ENCODE results near the gene RUNX3. TPM values are rescaled to one million over a fixed set of nuclear protein-coding genes. Genes with fewer than 3 reads are reported as not detected.

The RUNX3 gene
- total and polyA plus RNA-seq, 7 donors = 0.36 to 18.0 (median 1.2) TPM; not detected in 1

GRCh38 chr1:24870551-24871195, 59.4 kb downstream of the RUNX3 start:
- Histone ChIP-seq H3K9me3 (no peaks in the 10 kb centered on the region), H3K36me3 (no peaks in the 10 kb centered on the region), H3K27ac (no peak overlapping the region), H3K4me1 (no peaks in the 10 kb centered on the region), H3K4me3 (no peak overlapping the region), H3K27me3 (peaks cover 0 to 24% (median 9%) of the 10 kb centered on the region in 3 donors)
- intact Hi-C loops (cut with DNase I) = no loop called here
- WGBS, 2 donors = 40 to 65% methylated on average over 20 of the region's 20 CpGs
- no peak for DNase-seq
- TF ChIP-seq CTCF (IDR thresholded peaks at IDR 0.05) = no peak
- no peak for TF ChIP-seq POLR2AphosphoS5 (IDR thresholded peaks at IDR 0.05)
- no peak for TF ChIP-seq POLR2A (IDR thresholded peaks at IDR 0.05)
- no peak for TF ChIP-seq EP300 (IDR thresholded peaks at IDR 0.05)

GRCh38 chr1:24868016-24868875, 61.8 kb downstream of the RUNX3 start:
- TF ChIP-seq POLR2A (IDR thresholded peaks at IDR 0.05) = no peak
- no peak for TF ChIP-seq CTCF (IDR thresholded peaks at IDR 0.05)
- TF ChIP-seq EP300 (IDR thresholded peaks at IDR 0.05) = no peak
- no peak for TF ChIP-seq POLR2AphosphoS5 (IDR thresholded peaks at IDR 0.05)
- H3K4me1 ChIP-seq = no peaks in the 10 kb centered on the region
- peaks cover 0 to 33% (median 9%) of the 10 kb centered on the region in 3 donors for H3K27me3 ChIP-seq
- DNase-seq = no peak
- H3K9me3 ChIP-seq = no peaks in the 10 kb centered on the region
- intact Hi-C loops (cut with DNase I) = no loop called here
- no peaks in the 10 kb centered on the region for H3K36me3 ChIP-seq
- WGBS, 2 donors = 86 to 89% methylated on average over 22 of the region's 22 CpGs
- H3K27ac ChIP-seq = no peak overlapping the region
- no peak overlapping the region for H3K4me3 ChIP-seq

- no peaks in the 10 kb centered on the region for H3K9me3 ChIP-seq
- TF ChIP-seq POLR2A (IDR thresholded peaks at IDR 0.05) = no peak
- DNase-seq = no peak
- H3K4me3 ChIP-seq = no peak overlapping the region
- no peaks in the 10 kb centered on the region for H3K4me1 ChIP-seq
- peaks cover 0 to 36% (median 9%) of the 10 kb centered on the region in 3 donors for H3K27me3 ChIP-seq
- WGBS, 2 donors = 79 to 90% methylated on average over 18 of the region's 18 CpGs
- H3K27ac ChIP-seq = no peak overlapping the region
- no peaks in the 10 kb centered on the region for H3K36me3 ChIP-seq
- intact Hi-C loops (cut with DNase I) = no loop called here
These were observed 62.8 kb downstream of the RUNX3 start for GRCh38 chr1:24867084-24867870.

- H3K27me3 ChIP-seq = peaks cover 0 to 45% (median 17%) of the 10 kb centered on the region in 3 donors
- no peak overlapping the region for H3K27ac ChIP-seq
- no peaks in the 10 kb centered on the region for H3K36me3 ChIP-seq
- WGBS, 2 donors = 75 to 81% methylated on average over 17 of the region's 17 CpGs
- H3K9me3 ChIP-seq = no peaks in the 10 kb centered on the region
- no peak for DNase-seq
- TF ChIP-seq POLR2A (IDR thresholded peaks at IDR 0.05) (no peak), EP300 (IDR thresholded peaks at IDR 0.05) (no peak), CTCF (IDR thresholded peaks at IDR 0.05) (no peak), POLR2AphosphoS5 (IDR thresholded peaks at IDR 0.05) (no peak)
- intact Hi-C loops (cut with DNase I) = no loop called here
- no peak overlapping the region for H3K4me3 ChIP-seq
- H3K4me1 ChIP-seq = no peaks in the 10 kb centered on the region
These were observed 63.6 kb downstream of the RUNX3 start for GRCh38 chr1:24866211-24867083.

Data from sigmoid colon (tissue), 7 donors.